ENCODE data around the gene INSIG2. TPM values are rescaled to one million over a fixed set of nuclear protein-coding genes. Genes with fewer than 3 reads are reported as not detected.

Gene INSIG2
- polyA plus RNA-seq, 1 donor (not counting 4 experiments of a cell fraction or from before 2014, with no cell fraction given): 28.6 TPM

GRCh38 chr2:118112771-118113334 lies 24.6 kb downstream of the INSIG2 start:
- Histone ChIP-seq H3K9me3 (ENCODE audit: control insufficient read depth, low read depth, low read length) (no peaks in the 10 kb centered on the region), H4K20me1 (ENCODE audit: control insufficient read depth, extremely low read depth, insufficient read depth, low read length) (no peaks in the 10 kb centered on the region), H3K27me3 (ENCODE audit: control insufficient read depth, extremely low read depth, insufficient read depth, low read length) (no peaks in the 10 kb centered on the region), H2AFZ (ENCODE audit: control insufficient read depth, low read length) (no peak overlapping the region), H3K9me1 (ENCODE audit: control insufficient read depth, extremely low read depth, insufficient read depth, low read length) (no peaks in the 10 kb centered on the region), H3K4me2 (ENCODE audit: control insufficient read depth, extremely low read depth, insufficient read depth, low read depth, low read length) (peak overlapping the region; percentile 63), H3K79me2 (ENCODE audit: control insufficient read depth, insufficient read depth, low read length) (no peaks in the 10 kb centered on the region), H3K4me3 (ENCODE audit: control insufficient read depth in 2 of 3, extremely low read depth in 1 of 3, insufficient read depth in 2 of 3, low read depth in 1 of 3, low read length in 3 of 3) (peak overlapping the region in 1 of 3 experiments; percentile 5), H3K36me3 (ENCODE audit: control insufficient read depth in 2 of 2, extremely low read depth in 1 of 2, insufficient read depth in 2 of 2, low read length in 2 of 2) (no peaks in the 10 kb centered on the region), H3K9ac (ENCODE audit: control insufficient read depth, extremely low read depth, insufficient read depth, low read length) (no peak overlapping the region), H3K27ac (ENCODE audit: control insufficient read depth, insufficient read depth, low read length) (peak overlapping the region; percentile 66), H3K4me1 (ENCODE audit: control insufficient read depth, extremely low read depth, insufficient read depth, low read length) (peaks cover 47% of the 10 kb centered on the region)
- FAIRE-seq (peak; percentile 97), DNase-seq (ENCODE audit: low read depth, low spot score) (peak; percentile 61)
- dilution Hi-C loops (cut with MboI; ENCODE audit: extremely low pct_ligation_motif_present, low sequenced_read_pairs): no loop called here
- TF ChIP-seq CTCF (optimal IDR thresholded peaks at IDR 0.05 in 1 of 3, IDR thresholded peaks at IDR 0.05 in 1 of 3, conservative IDR thresholded peaks at IDR 0.05 in 1 of 3; ENCODE audit: extremely low read depth in 1 of 3, insufficient read depth in 2 of 3, low read length in 3 of 3) (no peak), EZH2 (IDR thresholded peaks at IDR 0.05; ENCODE audit: low read length) (no peak)

GRCh38 chr2:118114863-118115262 lies 26.6 kb downstream of the INSIG2 start:
- Histone ChIP-seq H3K9me1 (ENCODE audit: control insufficient read depth, extremely low read depth, insufficient read depth, low read length) (no peaks in the 10 kb centered on the region), H3K4me2 (ENCODE audit: control insufficient read depth, extremely low read depth, insufficient read depth, low read depth, low read length) (no peak overlapping the region), H3K36me3 (ENCODE audit: control insufficient read depth in 2 of 2, extremely low read depth in 1 of 2, insufficient read depth in 2 of 2, low read length in 2 of 2) (no peaks in the 10 kb centered on the region), H3K27ac (ENCODE audit: control insufficient read depth, insufficient read depth, low read length) (no peak overlapping the region), H2AFZ (ENCODE audit: control insufficient read depth, low read length) (no peak overlapping the region), H4K20me1 (ENCODE audit: control insufficient read depth, extremely low read depth, insufficient read depth, low read length) (no peaks in the 10 kb centered on the region), H3K79me2 (ENCODE audit: control insufficient read depth, insufficient read depth, low read length) (no peaks in the 10 kb centered on the region), H3K27me3 (ENCODE audit: control insufficient read depth, extremely low read depth, insufficient read depth, low read length) (no peaks in the 10 kb centered on the region), H3K9ac (ENCODE audit: control insufficient read depth, extremely low read depth, insufficient read depth, low read length) (no peak overlapping the region), H3K4me3 (ENCODE audit: control insufficient read depth in 2 of 3, extremely low read depth in 1 of 3, insufficient read depth in 2 of 3, low read depth in 1 of 3, low read length in 3 of 3) (no peak overlapping the region), H3K4me1 (ENCODE audit: control insufficient read depth, extremely low read depth, insufficient read depth, low read length) (peaks cover 54% of the 10 kb centered on the region), H3K9me3 (ENCODE audit: control insufficient read depth, low read depth, low read length) (no peaks in the 10 kb centered on the region)
- dilution Hi-C loops (cut with MboI; ENCODE audit: extremely low pct_ligation_motif_present, low sequenced_read_pairs): no loop called here
- no peak for DNase-seq (ENCODE audit: low read depth, low spot score)
- TF ChIP-seq CTCF (optimal IDR thresholded peaks at IDR 0.05 in 1 of 3, IDR thresholded peaks at IDR 0.05 in 1 of 3, conservative IDR thresholded peaks at IDR 0.05 in 1 of 3; ENCODE audit: extremely low read depth in 1 of 3, insufficient read depth in 2 of 3, low read length in 3 of 3) (no peak), EZH2 (IDR thresholded peaks at IDR 0.05; ENCODE audit: low read length) (no peak)
- FAIRE-seq: no peak
